ENCODE results near the gene MSRB3. TPM values are rescaled to one million over a fixed set of nuclear protein-coding genes. Genes with fewer than 3 reads are reported as not detected.

MSRB3 gene
- total and polyA plus RNA-seq, 7 experiments from 2014 or later, result 0.37 to 1.8 TPM; not detected in 5

DNA sequence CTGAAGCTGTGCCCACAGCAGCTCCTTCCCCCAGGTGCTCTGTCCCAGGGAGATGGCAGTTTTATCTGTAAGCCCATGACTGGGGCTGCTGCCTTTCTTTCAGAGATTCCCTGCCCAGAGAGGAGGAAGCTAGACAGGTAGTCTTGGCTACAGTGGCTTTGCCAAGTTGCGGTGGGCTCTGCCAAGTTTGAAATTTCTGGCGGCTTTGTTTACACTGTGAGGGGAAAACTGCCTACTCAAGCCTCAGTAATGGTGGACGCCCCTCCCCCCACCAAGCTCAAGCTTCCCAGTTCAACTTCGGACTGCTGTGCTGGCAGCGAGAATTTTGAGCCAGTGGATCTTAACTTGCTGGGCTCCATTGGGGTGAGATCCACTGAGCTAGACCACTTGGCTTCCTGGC lies 124.7 kb downstream of the MSRB3 start:
- ATAC-seq (no peak), DNase-seq (no peak)
- Mint-ChIP-seq H3K27me3 (peaks cover 0 to under 1% (median 0%) of the 10 kb centered on the region in 5 donors), H3K9me3 (peaks cover 0 to 56% (median 11%) of the 10 kb centered on the region in 11 donors), H3K27ac (no peak overlapping the region), H3K4me1 (no peaks in the 10 kb centered on the region), H3K4me3 (no peak overlapping the region), H3K36me3 (no peaks in the 10 kb centered on the region)
- POLR2A ChIA-PET, result no interaction called here
- H3K27ac ChIP-seq (ENCODE audit: low read depth, low read length), result no peak overlapping the region
- H3K9me3 ChIP-seq (ENCODE audit: control insufficient read depth in 2 of 3, low read length in 3 of 3), result no peaks in the 10 kb centered on the region
- CTCF ChIA-PET, result no interaction called here
- no peaks in the 10 kb centered on the region for H3K27me3 ChIP-seq (ENCODE audit: control insufficient read depth in 2 of 2, insufficient read depth in 2 of 2, low read length in 2 of 2)
- no peaks in the 10 kb centered on the region for H3K36me3 ChIP-seq (ENCODE audit: control insufficient read depth in 2 of 3, insufficient read depth in 3 of 3, low read length in 3 of 3)
- intact Hi-C loops (cut with micrococcal nuclease), result no loop called here
- no peaks in the 10 kb centered on the region for H3K4me1 ChIP-seq (ENCODE audit: control insufficient read depth in 2 of 2, insufficient read depth in 2 of 2, low read length in 2 of 2)
- no peak overlapping the region for H3K4me3 ChIP-seq (ENCODE audit: low read length)

DNA sequence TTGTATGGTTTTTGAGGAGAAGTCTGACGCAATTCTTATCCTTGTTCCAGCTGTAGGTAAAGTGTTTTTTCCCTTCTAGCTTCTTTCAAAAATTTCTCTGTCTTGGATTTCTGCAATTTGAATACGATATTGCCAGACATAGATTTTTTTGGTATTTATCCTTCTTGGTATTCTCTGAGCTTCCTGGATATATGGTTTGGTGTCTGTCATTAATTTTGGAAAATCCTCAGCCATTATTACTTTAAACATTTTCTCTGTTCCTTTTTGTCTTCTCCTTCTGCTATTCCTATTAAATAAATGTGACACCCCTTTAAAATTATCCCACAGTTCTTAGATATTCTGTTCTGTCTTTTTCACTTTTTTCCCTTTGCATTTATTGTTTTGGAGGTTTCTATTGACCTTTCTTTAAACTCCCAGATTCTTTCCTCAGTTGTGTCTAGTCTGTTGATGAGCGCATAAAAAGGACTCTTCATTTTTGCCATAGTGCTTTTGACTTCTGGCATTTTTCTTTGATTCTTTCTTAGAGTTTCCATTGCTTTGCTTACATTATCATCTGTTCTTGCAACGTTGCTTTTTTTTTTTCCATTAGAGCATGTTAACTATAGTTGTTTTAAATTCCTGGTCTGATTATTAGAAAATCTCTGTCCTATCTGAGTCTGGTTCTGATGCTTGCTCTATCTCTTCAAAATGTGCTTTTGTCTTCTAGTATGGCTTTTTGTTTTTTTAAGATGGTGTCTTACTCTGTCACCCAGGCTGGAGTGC lies 129.1 kb downstream of the MSRB3 start:
- Histone ChIP-seq H3K4me3 (ENCODE audit: low read length) (no peak overlapping the region), H3K36me3 (ENCODE audit: control insufficient read depth in 2 of 3, insufficient read depth in 3 of 3, low read length in 3 of 3) (no peaks in the 10 kb centered on the region), H3K27me3 (ENCODE audit: control insufficient read depth in 2 of 2, insufficient read depth in 2 of 2, low read length in 2 of 2) (no peaks in the 10 kb centered on the region), H3K4me1 (ENCODE audit: control insufficient read depth in 2 of 2, insufficient read depth in 2 of 2, low read length in 2 of 2) (no peaks in the 10 kb centered on the region), H3K9me3 (ENCODE audit: control insufficient read depth in 2 of 3, low read length in 3 of 3) (no peaks in the 10 kb centered on the region), H3K27ac (ENCODE audit: low read depth, low read length) (no peak overlapping the region)
- ATAC-seq (no peak), DNase-seq (no peak)
- peaks cover 0 to 18% (median under 1%) of the 10 kb centered on the region in 11 donors for H3K9me3 Mint-ChIP-seq
- ChIA-PET CTCF (no interaction called here), POLR2A (no interaction called here)
- no peaks in the 10 kb centered on the region for H3K36me3 Mint-ChIP-seq
- H3K27ac Mint-ChIP-seq, result no peak overlapping the region
- peaks cover 0 to 5% (median 3%) of the 10 kb centered on the region in 5 donors for H3K27me3 Mint-ChIP-seq
- no peak overlapping the region for H3K4me3 Mint-ChIP-seq
- intact Hi-C loops (cut with micrococcal nuclease), result no loop called here
- H3K4me1 Mint-ChIP-seq, result no peaks in the 10 kb centered on the region

DNA sequence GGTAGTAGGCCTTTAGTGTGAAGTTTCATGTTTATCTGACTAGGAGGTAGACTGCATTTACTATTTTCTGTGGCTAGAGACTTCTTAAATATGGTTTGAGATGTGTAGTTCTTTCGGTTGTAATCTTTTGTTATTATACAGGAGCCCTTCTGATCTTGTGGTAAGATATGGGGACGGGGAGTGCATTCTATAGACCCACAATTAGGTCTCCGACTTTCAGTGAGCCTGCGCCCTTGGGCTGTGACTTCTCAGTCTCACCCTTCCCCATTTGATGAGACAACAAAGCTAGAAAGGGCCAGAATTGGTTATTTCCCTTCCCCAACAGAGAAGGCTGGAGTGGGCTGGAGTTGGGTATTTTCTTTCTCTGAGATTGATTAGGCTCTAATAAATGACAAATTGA lies 130.0 kb downstream of the MSRB3 start:
- no peaks in the 10 kb centered on the region for H3K27me3 ChIP-seq (ENCODE audit: control insufficient read depth in 2 of 2, insufficient read depth in 2 of 2, low read length in 2 of 2)

DNA sequence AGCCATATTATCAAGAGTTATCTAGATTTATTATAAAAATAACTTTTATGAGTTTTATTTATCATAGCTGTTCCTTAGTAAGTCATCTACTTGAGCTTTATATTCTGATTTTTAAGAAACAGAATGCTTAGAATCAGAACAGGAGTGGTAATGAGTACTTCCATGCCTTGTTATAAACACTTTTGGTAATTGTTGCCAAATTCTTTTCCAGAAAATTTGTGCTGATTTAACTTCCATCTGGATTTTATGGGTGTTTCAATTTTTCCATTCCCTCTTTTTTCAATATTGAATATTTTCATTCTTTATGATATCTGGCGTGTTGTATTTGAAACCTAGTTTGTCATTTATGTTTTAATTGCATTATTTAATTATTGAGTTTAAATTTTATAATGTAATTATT lies 131.2 kb downstream of the MSRB3 start:
- no peak overlapping the region for H3K27ac ChIP-seq (ENCODE audit: low read depth, low read length)
- Mint-ChIP-seq H3K27me3 (peaks cover 0 to 5% (median 3%) of the 10 kb centered on the region in 5 donors), H3K4me1 (peaks cover 0 to 2% (median 0%) of the 10 kb centered on the region in 7 donors), H3K9me3 (peaks cover 0 to 8% (median under 1%) of the 10 kb centered on the region in 11 donors), H3K27ac (no peak overlapping the region), H3K36me3 (no peaks in the 10 kb centered on the region), H3K4me3 (no peak overlapping the region)
- no peaks in the 10 kb centered on the region for H3K27me3 ChIP-seq (ENCODE audit: control insufficient read depth in 2 of 2, insufficient read depth in 2 of 2, low read length in 2 of 2)
- no peaks in the 10 kb centered on the region for H3K9me3 ChIP-seq (ENCODE audit: control insufficient read depth in 2 of 3, low read length in 3 of 3)
- H3K4me3 ChIP-seq (ENCODE audit: low read length), result no peak overlapping the region
- H3K4me1 ChIP-seq (ENCODE audit: control insufficient read depth in 2 of 2, insufficient read depth in 2 of 2, low read length in 2 of 2), result no peaks in the 10 kb centered on the region
- POLR2A ChIA-PET, result no interaction called here
- no peak for ATAC-seq
- intact Hi-C loops (cut with micrococcal nuclease), result no loop called here
- H3K36me3 ChIP-seq (ENCODE audit: control insufficient read depth in 2 of 3, insufficient read depth in 3 of 3, low read length in 3 of 3), result no peaks in the 10 kb centered on the region
- no peak for DNase-seq
- CTCF ChIA-PET, result no interaction called here

More for the DNA sequence above, 130.0 kb downstream of the MSRB3 start:
- H3K9me3 ChIP-seq (ENCODE audit: control insufficient read depth in 2 of 3, low read length in 3 of 3), result no peaks in the 10 kb centered on the region
- ChIA-PET POLR2A (no interaction called here), CTCF (no interaction called here)
- H3K36me3 ChIP-seq (ENCODE audit: control insufficient read depth in 2 of 3, insufficient read depth in 3 of 3, low read length in 3 of 3), result no peaks in the 10 kb centered on the region
- DNase-seq (no peak), ATAC-seq (no peak)
- peaks cover 0 to 15% (median 0%) of the 10 kb centered on the region in 11 donors for H3K9me3 Mint-ChIP-seq
- no peaks in the 10 kb centered on the region for H3K4me1 ChIP-seq (ENCODE audit: control insufficient read depth in 2 of 2, insufficient read depth in 2 of 2, low read length in 2 of 2)
- intact Hi-C loops (cut with micrococcal nuclease), result no loop called here
- H3K27ac ChIP-seq (ENCODE audit: low read depth, low read length), result no peak overlapping the region
- no peak overlapping the region for H3K4me3 Mint-ChIP-seq
- H3K4me1 Mint-ChIP-seq, result no peaks in the 10 kb centered on the region
- peaks cover 0 to 5% (median 3%) of the 10 kb centered on the region in 5 donors for H3K27me3 Mint-ChIP-seq
- H3K4me3 ChIP-seq (ENCODE audit: low read length), result no peak overlapping the region
- no peak overlapping the region for H3K27ac Mint-ChIP-seq
- H3K36me3 Mint-ChIP-seq, result no peaks in the 10 kb centered on the region

DNA sequence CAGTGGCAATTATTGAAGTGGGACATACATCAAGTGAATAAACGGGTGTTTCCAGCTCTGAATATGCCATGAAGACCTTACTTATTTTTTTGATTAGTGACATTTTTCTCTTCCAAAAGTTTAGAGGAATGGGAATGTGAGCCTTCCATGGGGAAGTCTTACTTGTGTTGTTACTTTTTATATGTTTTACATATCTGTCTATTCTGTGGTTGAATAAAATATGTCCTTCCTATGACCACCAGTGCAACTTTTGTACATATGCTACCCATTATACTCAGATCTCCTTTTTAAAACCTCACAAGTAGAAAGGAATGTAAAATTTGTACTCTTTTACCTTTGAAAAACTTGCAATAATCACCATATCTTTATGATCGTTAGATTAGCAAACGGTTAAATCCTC lies 132.7 kb downstream of the MSRB3 start:
- peaks cover 0 to 5% (median 3%) of the 10 kb centered on the region in 5 donors for H3K27me3 Mint-ChIP-seq
- H3K4me1 ChIP-seq (ENCODE audit: control insufficient read depth in 2 of 2, insufficient read depth in 2 of 2, low read length in 2 of 2), result no peaks in the 10 kb centered on the region
- no peak overlapping the region for H3K4me3 ChIP-seq (ENCODE audit: low read length)
- H3K4me3 Mint-ChIP-seq, result no peak overlapping the region
- ChIA-PET CTCF (interaction anchor here (0.6 kb wide), 1 partner anchor 520 kb away, joined by 6 read pairs; no protein-coding TSS in a partner anchor), POLR2A (no interaction called here)
- no peak overlapping the region for H3K27ac ChIP-seq (ENCODE audit: low read depth, low read length)
- H3K27ac Mint-ChIP-seq, result no peak overlapping the region
- intact Hi-C loops (cut with micrococcal nuclease), result no loop called here
- H3K4me1 Mint-ChIP-seq, result peaks cover 0 to 2% (median 0%) of the 10 kb centered on the region in 7 donors
- no peaks in the 10 kb centered on the region for H3K36me3 ChIP-seq (ENCODE audit: control insufficient read depth in 2 of 3, insufficient read depth in 3 of 3, low read length in 3 of 3)
- H3K9me3 ChIP-seq (ENCODE audit: control insufficient read depth in 2 of 3, low read length in 3 of 3), result no peaks in the 10 kb centered on the region
- ATAC-seq (no peak), DNase-seq (no peak)
- peaks cover 0 to 8% (median 0%) of the 10 kb centered on the region in 11 donors for H3K9me3 Mint-ChIP-seq
- no peaks in the 10 kb centered on the region for H3K27me3 ChIP-seq (ENCODE audit: control insufficient read depth in 2 of 2, insufficient read depth in 2 of 2, low read length in 2 of 2)
- no peaks in the 10 kb centered on the region for H3K36me3 Mint-ChIP-seq

DNA sequence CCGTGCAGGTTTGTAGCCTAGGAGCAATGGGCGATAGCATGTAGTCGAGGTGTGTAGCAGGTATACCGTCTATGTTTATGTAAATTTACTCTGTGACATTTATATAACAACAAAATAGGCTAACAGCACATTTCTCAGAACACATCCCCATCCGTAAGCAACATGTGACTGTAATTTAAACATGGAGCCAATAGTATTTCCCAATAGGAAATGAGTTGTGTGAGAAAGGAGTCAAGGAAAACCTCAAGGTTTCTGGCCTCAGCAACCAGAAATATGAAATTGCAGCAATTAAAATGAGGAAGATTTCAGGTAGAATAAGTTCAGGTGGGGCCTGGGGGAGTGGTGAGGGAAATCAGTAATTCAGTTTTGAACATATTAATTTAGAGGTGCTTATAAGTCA lies 136.0 kb downstream of the MSRB3 start:
- intact Hi-C loops (cut with micrococcal nuclease), result no loop called here
- Histone ChIP-seq H3K36me3 (ENCODE audit: control insufficient read depth in 2 of 3, insufficient read depth in 3 of 3, low read length in 3 of 3) (no peaks in the 10 kb centered on the region), H3K4me3 (ENCODE audit: low read length) (no peak overlapping the region), H3K27ac (ENCODE audit: low read depth, low read length) (no peak overlapping the region), H3K4me1 (ENCODE audit: control insufficient read depth in 2 of 2, insufficient read depth in 2 of 2, low read length in 2 of 2) (no peaks in the 10 kb centered on the region), H3K27me3 (ENCODE audit: control insufficient read depth in 2 of 2, insufficient read depth in 2 of 2, low read length in 2 of 2) (no peaks in the 10 kb centered on the region), H3K9me3 (ENCODE audit: control insufficient read depth in 2 of 3, low read length in 3 of 3) (no peaks in the 10 kb centered on the region)
- Mint-ChIP-seq H3K27ac (no peak overlapping the region), H3K36me3 (no peaks in the 10 kb centered on the region), H3K9me3 (peaks cover 0 to 6% (median 0%) of the 10 kb centered on the region in 11 donors), H3K4me1 (peaks cover 0 to 2% (median 0%) of the 10 kb centered on the region in 7 donors), H3K4me3 (no peak overlapping the region), H3K27me3 (peaks cover 0 to 6% (median 0%) of the 10 kb centered on the region in 5 donors)
- ChIA-PET POLR2A (no interaction called here), CTCF (no interaction called here)
- no peak for DNase-seq
- ATAC-seq, result no peak

DNA sequence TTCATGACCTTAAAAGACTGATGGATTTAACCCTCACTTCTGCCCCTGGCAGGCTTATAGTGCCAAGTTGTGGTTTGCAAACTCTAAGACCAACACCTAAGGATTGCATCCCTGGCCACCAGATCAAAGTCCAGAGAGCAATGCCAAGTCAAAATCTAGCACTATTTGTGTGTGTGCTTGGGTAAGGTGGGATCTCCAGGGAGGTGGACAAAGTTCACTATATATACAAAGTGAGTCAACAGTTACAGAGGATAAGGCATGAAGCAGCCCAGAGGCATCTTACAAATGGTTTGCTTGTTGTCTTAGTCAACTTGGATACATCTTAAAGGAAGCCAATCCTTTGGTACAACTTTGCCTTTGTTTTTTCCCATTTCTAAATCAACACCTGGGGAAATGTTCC lies 137.3 kb downstream of the MSRB3 start:
- Histone ChIP-seq H3K36me3 (ENCODE audit: control insufficient read depth in 2 of 3, insufficient read depth in 3 of 3, low read length in 3 of 3) (no peaks in the 10 kb centered on the region), H3K4me1 (ENCODE audit: control insufficient read depth in 2 of 2, insufficient read depth in 2 of 2, low read length in 2 of 2) (no peaks in the 10 kb centered on the region), H3K4me3 (ENCODE audit: low read length) (no peak overlapping the region), H3K27me3 (ENCODE audit: control insufficient read depth in 2 of 2, insufficient read depth in 2 of 2, low read length in 2 of 2) (no peaks in the 10 kb centered on the region), H3K9me3 (ENCODE audit: control insufficient read depth in 2 of 3, low read length in 3 of 3) (no peaks in the 10 kb centered on the region), H3K27ac (ENCODE audit: low read depth, low read length) (no peak overlapping the region)
- Mint-ChIP-seq H3K4me3 (no peak overlapping the region), H3K27me3 (peaks cover 0 to 9% (median 0%) of the 10 kb centered on the region in 5 donors), H3K4me1 (peaks cover 0 to 3% (median 0%) of the 10 kb centered on the region in 7 donors), H3K9me3 (peaks cover 0 to 10% (median 3%) of the 10 kb centered on the region in 11 donors), H3K36me3 (no peaks in the 10 kb centered on the region), H3K27ac (no peak overlapping the region)
- DNase-seq (no peak), ATAC-seq (no peak)
- intact Hi-C loops (cut with micrococcal nuclease), result no loop called here
- ChIA-PET CTCF (no interaction called here), POLR2A (no interaction called here)
